Endothelial cell of umbilical vein (primary cell): Measurements from ENCODE around the gene DNAAF5.

Source experiments
- EZH2 ChIP-seq: IDR thresholded peaks from 2 replicates; pipeline ENCODE4 v1.6.1; 2012; ENCODE audit warnings: borderline replicate concordance, low read depth, mild to moderate bottlenecking, moderate library complexity, low read length, inconsistent platforms; ENCODE audit not compliant: severe bottlenecking
- FOS ChIP-seq: IDR thresholded peaks from 2 replicates; pipeline ENCODE4 v1.6.1; 2011; ENCODE audit warnings: mild to moderate bottlenecking, low read length, moderate library complexity, borderline replicate concordance; ENCODE audit not compliant: insufficient read depth
- POLR2A ChIP-seq: IDR thresholded peaks from 2 replicates; pipeline ENCODE4 v1.6.1; 2012; ENCODE audit warnings: low read depth, mild to moderate bottlenecking, control low read depth, low read length
- TF ChIP-seq, protein P1 (sequence below), 2 donors: IDR thresholded peaks; 1 replicate in 1 of 2; 2 replicates in 1 of 2; pipeline ENCODE4 v1.5.1; 2011; ENCODE audit warnings: low read length in 2 of 2, mild to moderate bottlenecking in 2 of 2, moderate library complexity in 2 of 2, control low read depth in 1 of 2, inconsistent platforms in 1 of 2, low read depth in 1 of 2; ENCODE audit not compliant: insufficient read depth in 1 of 2; ENCODE audit errors: extremely low read depth in 1 of 2
- TF ChIP-seq, protein P2 (sequence below): IDR thresholded peaks from 2 replicates; pipeline ENCODE4 v1.6.1; 2011; ENCODE audit not compliant: insufficient read depth, insufficient read length

DNA sequence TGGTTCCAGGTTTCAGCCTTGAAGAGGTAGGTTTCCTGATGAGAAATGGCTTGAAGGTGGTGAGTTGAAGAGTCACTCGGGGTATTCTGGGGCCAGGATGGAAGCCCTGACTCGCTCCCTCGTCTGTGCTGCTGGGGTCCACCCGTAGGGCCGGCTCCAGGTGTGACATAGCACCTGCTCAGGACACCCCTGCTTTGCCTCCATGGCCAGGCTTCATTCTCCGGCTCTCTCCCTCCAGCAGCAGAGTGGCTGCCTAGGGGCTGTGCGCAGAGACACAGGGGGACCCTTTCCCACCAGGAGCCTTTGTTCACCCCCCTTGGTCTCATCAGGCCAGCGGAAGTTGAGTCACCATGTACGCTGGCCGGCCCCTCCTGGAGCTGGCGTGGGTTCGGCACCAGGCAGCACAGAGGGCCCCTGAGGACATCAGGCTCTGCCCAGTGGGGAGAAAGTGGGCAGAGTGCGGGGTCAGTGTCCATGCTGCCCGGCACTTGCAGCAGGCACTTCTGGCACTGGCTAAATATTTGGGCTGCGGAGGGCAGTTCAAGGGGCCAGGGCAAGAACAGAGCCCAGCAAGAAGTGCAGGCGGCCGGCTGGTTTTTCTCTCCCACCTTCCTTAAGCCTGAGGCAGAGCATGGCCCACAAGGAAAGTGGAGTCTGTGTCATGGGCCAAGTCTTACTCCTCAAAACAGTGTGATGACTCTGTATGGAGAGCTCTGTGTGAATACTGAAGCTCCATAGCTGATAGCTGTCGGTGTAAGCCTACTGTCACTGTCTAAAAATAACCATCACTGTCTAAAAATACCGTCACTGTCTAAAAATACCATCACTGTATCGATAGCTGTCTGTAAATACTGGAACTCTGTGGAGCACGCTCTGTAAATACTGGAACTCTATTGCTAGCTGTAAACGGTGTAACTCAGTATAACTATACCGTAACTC lies 4.3 kb downstream of the DNAAF5 start:
- TF ChIP-seq, protein P1, sequence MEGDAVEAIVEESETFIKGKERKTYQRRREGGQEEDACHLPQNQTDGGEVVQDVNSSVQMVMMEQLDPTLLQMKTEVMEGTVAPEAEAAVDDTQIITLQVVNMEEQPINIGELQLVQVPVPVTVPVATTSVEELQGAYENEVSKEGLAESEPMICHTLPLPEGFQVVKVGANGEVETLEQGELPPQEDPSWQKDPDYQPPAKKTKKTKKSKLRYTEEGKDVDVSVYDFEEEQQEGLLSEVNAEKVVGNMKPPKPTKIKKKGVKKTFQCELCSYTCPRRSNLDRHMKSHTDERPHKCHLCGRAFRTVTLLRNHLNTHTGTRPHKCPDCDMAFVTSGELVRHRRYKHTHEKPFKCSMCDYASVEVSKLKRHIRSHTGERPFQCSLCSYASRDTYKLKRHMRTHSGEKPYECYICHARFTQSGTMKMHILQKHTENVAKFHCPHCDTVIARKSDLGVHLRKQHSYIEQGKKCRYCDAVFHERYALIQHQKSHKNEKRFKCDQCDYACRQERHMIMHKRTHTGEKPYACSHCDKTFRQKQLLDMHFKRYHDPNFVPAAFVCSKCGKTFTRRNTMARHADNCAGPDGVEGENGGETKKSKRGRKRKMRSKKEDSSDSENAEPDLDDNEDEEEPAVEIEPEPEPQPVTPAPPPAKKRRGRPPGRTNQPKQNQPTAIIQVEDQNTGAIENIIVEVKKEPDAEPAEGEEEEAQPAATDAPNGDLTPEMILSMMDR (IDR thresholded peaks at IDR 0.05; ENCODE audit: extremely low read depth in 1 of 2, insufficient read depth in 1 of 2, low read depth in 1 of 2, low read length in 2 of 2): no peak
- TF ChIP-seq FOS (no peak), POLR2A (no peak), EZH2 (no peak)
- TF ChIP-seq, protein P2, sequence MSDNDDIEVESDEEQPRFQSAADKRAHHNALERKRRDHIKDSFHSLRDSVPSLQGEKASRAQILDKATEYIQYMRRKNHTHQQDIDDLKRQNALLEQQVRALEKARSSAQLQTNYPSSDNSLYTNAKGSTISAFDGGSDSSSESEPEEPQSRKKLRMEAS: no peak
